Ovary (tissue), 3 donors: ENCODE measurements around the gene DMRTC2.

Experiments used
- CTCF ChIP-seq, 3 donors: fragments of 450-650 bp in 2 of 3; fragments of 200-600 bp in 1 of 3; IDR thresholded peaks; one replicate each; pipeline versions ENCODE4 v1.5.1 to v1.8.0; 2016 to 2022; ENCODE audit warnings: antibody characterized with exemption in 3 of 3, mild to moderate bottlenecking in 1 of 3
- EP300 ChIP-seq: sonication (generic); formaldehyde crosslinking; IDR thresholded peaks from one replicate; pipeline ENCODE4 v1.6.1; 2017; ENCODE audit warnings: antibody characterized with exemption
- donor health status: DM: no; HTN: no; CAD: no.

- TF ChIP-seq EP300 (no peak), CTCF (IDR thresholded peaks at IDR 0.05) (no peak)
These were observed 43.0 kb downstream of the DMRTC2 start for GRCh38 chr19:41887711-41888382.
